Fibroblast of lung (primary cell): Measurements from ENCODE around the gene NOL3.

Experiments used
- CTCF ChIP-seq, 2 donors: IDR thresholded peaks in 1 of 2; conservative IDR thresholded peaks in 1 of 2; 1 replicate in 1 of 2; 2 replicates in 1 of 2; pipeline ENCODE4 v1.5.1; 2011 to 2012; ENCODE audit warnings: low read length in 2 of 2, control low read depth in 1 of 2, inconsistent platforms in 1 of 2, low read depth in 1 of 2, mild to moderate bottlenecking in 1 of 2
- EZH2 ChIP-seq: IDR thresholded peaks from 2 replicates; pipeline ENCODE4 v1.5.1; 2012; ENCODE audit warnings: low read length, control low read depth, mild to moderate bottlenecking; ENCODE audit errors: missing control alignments

GRCh38 chr16:67193536-67193935 lies 23.2 kb downstream of the NOL3 start:
- no peak for TF ChIP-seq CTCF (conservative IDR thresholded peaks at IDR 0.05 in 1 of 2, IDR thresholded peaks at IDR 0.05 in 1 of 2; ENCODE audit: low read depth in 1 of 2, low read length in 2 of 2)
- no peak for TF ChIP-seq EZH2
